Hepatocyte (in vitro differentiated cells): ENCODE measurements around the gene OR9G1.

Experiments used
- CTCF ChIP-seq: fragments of 200-600 bp; sonication (generic); IDR thresholded peaks from 2 replicates; pipeline ENCODE4 v1.5.1; 2016; ENCODE audit warnings: antibody characterized with exemption, mild to moderate bottlenecking; ENCODE audit not compliant: poor library complexity
- EZH2 ChIP-seq: fragments of 200-600 bp; sonication (generic); IDR thresholded peaks from 2 replicates; pipeline ENCODE4 v1.6.1; 2016; ENCODE audit warnings: antibody characterized with exemption, mild to moderate bottlenecking, borderline replicate concordance
- EZH2phosphoT487 ChIP-seq: fragments of 200-600 bp; sonication (generic); IDR thresholded peaks from one replicate; pipeline ENCODE4 v1.6.1; 2018; ENCODE audit warnings: antibody characterized with exemption, mild to moderate bottlenecking, low read depth, moderate library complexity; ENCODE audit not compliant: unreplicated experiment, severe bottlenecking

- TF ChIP-seq CTCF (no peak), EZH2 (no peak), EZH2phosphoT487 (no peak)
Observed at GRCh38 chr11:56670984-56671383, 27.9 kb upstream of the OR9G1 start.
